IPS DF 6.9 (cell line): ENCODE data around the gene ZNF320.
"Not testable (repeated sequence)": the region's sequence is repeated elsewhere in the genome, so short reads cannot be mapped to it uniquely, and the experiment has no call there.

Experiments
- DNase-seq: peaks from one replicate; pipeline ENCODE4 v3.0.0-alpha.2; 2013; ENCODE audit warnings: low read depth, low spot score
- H3K27ac ChIP-seq: one replicate; pipeline ENCODE4 v1.5.1; 2013; ENCODE audit warnings: low read length, control low read depth
- H3K27me3 ChIP-seq: 2 replicates; pipeline ENCODE4 v1.6.1; 2013; ENCODE audit warnings: mild to moderate bottlenecking, low read length; ENCODE audit not compliant: control insufficient read depth, insufficient read depth
- H3K36me3 ChIP-seq: 2 replicates; pipeline ENCODE4 v1.6.1; 2013; ENCODE audit warnings: low read length; ENCODE audit not compliant: control insufficient read depth, insufficient read depth
- H3K4me1 ChIP-seq: 2 replicates; pipeline ENCODE4 v1.6.1; 2013; ENCODE audit warnings: low read length; ENCODE audit not compliant: control insufficient read depth, insufficient read depth
- H3K4me3 ChIP-seq: 2 replicates; pipeline ENCODE4 v1.5.1; 2013; ENCODE audit warnings: mild to moderate bottlenecking, low read length
- H3K9me3 ChIP-seq: 2 replicates; pipeline ENCODE4 v1.6.1; 2013; ENCODE audit warnings: low read length, inconsistent platforms; ENCODE audit not compliant: control insufficient read depth, insufficient read depth
- WGBS: extraction: QIAGEN DNeasy Blood & Tissue Kit; methylation state at CpG from one replicate; pipeline ENCODE4 v1.1.7; 2013; ENCODE audit warnings: mixed read lengths, missing lambda C conversion rate; ENCODE audit not compliant: insufficient read length, insufficient coverage; 5-methylcytosine and 5-hydroxymethylcytosine counted together

Gene ZNF320

DNA sequence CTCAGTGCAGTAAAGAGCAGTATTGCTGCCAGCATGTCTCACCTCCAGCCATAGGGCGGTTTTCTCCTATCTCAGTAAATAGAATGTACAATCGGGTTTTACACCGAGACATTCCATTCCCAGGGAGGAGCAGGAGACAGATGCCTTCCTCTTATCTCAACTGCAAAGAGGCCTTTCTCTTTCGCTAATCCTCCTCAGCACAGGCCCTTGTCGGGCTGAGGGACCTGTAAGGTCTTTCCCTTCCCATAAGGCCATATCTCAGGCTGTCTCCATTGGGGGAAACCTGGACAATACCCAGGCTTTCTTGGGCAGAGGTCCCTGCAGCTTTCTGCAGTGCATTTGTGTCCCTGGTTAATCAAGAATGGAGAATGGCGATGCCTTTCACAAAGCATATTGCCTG lies 24.4 kb downstream of the ZNF320 start:
- H3K4me3 ChIP-seq, H3K27ac ChIP-seq, H3K4me1 ChIP-seq, H3K27me3 ChIP-seq, DNase-seq, H3K36me3 ChIP-seq, H3K9me3 ChIP-seq: not testable (repeated sequence)
- WGBS = no CpG with 5 or more reads among the region's 6 CpGs

DNA sequence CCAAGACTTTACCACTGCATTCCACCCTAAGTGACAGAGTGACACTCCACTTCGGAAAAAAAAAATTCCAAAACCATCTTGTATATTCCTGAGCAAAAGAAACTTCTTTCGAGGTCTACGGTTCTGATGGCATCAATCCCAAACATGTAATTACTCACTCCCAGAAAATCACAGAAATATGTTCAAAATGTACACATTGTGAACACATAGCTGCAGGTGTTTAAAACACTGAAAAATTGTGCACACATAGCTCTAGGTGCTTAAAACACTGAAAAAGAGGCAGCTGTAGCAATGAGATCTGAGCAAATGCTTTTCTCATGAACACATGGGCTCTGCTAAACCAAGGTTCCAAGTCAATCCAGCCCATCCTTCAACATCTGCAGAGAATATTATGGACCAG lies 26.0 kb downstream of the ZNF320 start:
- Histone ChIP-seq H3K9me3 (no peaks in the 10 kb centered on the region), H3K27me3 (no peaks in the 10 kb centered on the region), H3K36me3 (no peaks in the 10 kb centered on the region), H3K4me1 (no peaks in the 10 kb centered on the region), H3K27ac (no peak overlapping the region), H3K4me3 (no peak overlapping the region)
- no peak for DNase-seq
- WGBS = no CpG with 5 or more reads among the region's 3 CpGs

DNA sequence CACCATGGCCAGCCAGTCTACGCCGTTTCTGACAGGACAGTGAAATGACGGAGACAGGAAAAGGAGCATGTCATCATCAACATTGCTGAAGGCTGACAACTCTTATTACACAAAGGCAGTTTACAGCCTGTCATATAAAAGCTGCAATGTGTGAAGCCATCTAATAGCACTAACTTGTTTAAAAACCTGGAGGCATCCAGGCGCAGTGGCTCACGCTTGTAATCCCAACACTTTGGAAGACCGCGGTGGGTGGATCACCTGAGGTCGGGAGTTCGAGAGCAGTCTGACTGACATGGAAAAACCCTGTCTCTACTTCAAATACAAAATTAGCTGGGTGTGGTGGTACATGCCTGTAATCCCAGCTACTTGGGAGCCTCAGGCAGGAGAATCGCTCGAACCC lies 29.4 kb downstream of the ZNF320 start:
- WGBS = no CpG with 5 or more reads among the region's 11 CpGs
- not testable (repeated sequence) for H3K4me1 ChIP-seq, DNase-seq, H3K27me3 ChIP-seq, H3K36me3 ChIP-seq, H3K4me3 ChIP-seq, H3K27ac ChIP-seq, H3K9me3 ChIP-seq

DNA sequence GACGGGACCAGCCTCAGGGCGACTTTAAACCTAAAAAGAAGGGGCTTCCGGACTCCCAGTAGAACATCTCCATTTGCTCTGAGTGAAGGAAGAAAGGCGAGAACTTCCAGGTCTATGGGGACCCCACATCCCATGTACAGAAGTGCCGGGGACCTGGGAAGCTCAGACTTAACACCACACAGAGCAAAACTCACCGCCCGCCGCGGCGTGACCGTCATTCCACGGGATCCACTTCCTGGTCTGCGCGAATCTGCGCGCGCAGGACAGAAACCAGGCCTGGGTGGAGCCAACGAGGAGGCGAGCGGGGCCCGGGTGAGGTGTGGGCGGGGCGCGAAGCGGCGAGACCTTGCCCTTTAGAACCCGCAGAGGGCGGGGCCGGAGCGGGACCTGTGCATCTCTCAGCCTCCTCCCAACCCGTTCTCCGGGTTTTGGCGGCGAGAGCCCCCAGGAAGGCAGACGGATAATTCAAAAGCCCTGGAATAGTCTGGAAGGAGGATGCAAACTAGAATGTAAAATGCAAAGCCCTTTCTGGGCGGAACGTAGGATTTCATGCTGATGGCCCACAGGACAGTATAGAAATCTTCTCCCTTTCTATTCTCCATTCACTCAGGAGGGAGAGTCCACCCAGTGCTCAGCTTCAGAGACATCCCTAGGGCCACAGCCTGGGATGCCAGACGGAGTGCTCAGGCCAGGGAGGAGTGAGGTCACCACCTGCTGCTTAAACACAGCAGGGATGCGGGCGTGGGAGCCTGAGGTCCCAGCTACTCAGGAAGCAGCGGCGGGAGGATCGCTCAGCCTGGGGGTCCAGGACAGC lies 39.9 kb downstream of the ZNF320 start, which contains the start of gene ZNF468:
TSS of gene ZNF468 (minus strand) at position 242 of the 814 bp plus-strand sequence. CDS start 3,347 bp downstream, outside the sequence.
- not testable (repeated sequence) for H3K27me3 ChIP-seq, H3K9me3 ChIP-seq, H3K36me3 ChIP-seq, H3K4me1 ChIP-seq, H3K27ac ChIP-seq
- DNase-seq = peak; percentile 35
- no CpG with 5 or more reads among the region's 43 CpGs for WGBS
- H3K4me3 ChIP-seq = peak within 1 kb of the TSS; percentile 48; the same call in 1 of the 2 replicates

GRCh38 chr19:52856540-52857377 lies 40.7 kb downstream of the ZNF320 start:
- peak overlapping the region; percentile 48; the same call in 1 of the 2 replicates for H3K4me3 ChIP-seq
- not testable (repeated sequence) for H3K27me3 ChIP-seq, H3K27ac ChIP-seq, H3K4me1 ChIP-seq, DNase-seq, H3K9me3 ChIP-seq, H3K36me3 ChIP-seq
- WGBS = no CpG with 5 or more reads among the region's 31 CpGs
